PFSK-1 (cell line): Measurements from ENCODE around the gene SLC6A7.

Experiments
- FOXP2 ChIP-seq: optimal IDR thresholded peaks from 2 replicates; pipeline ENCODE3; 2011; ENCODE audit warnings: borderline replicate concordance, control low read depth, inconsistent platforms; ENCODE audit not compliant: insufficient read depth; ENCODE audit errors: extremely low read length, extremely low read depth
- POLR2AphosphoS5 ChIP-seq: IDR thresholded peaks from 2 replicates; pipeline ENCODE4 v1.6.1; 2012; ENCODE audit warnings: low read depth, mild to moderate bottlenecking, control low read depth, low read length, moderate library complexity
- REST ChIP-seq, 2 experiments: IDR thresholded peaks; 2 replicates each; pipeline versions ENCODE4 v1.6.1 to v1.8.0; 2011 to 2012; ENCODE audit warnings: low read depth in 2 of 2, low read length in 2 of 2, control low read depth in 1 of 2, inconsistent platforms in 1 of 2, mild to moderate bottlenecking in 1 of 2, moderate library complexity in 1 of 2; ENCODE audit not compliant: insufficient read depth in 1 of 2
- SIN3A ChIP-seq: IDR thresholded peaks from 2 replicates; pipeline ENCODE4 v1.6.1; 2012; ENCODE audit warnings: mild to moderate bottlenecking, low read length, moderate library complexity, borderline replicate concordance; ENCODE audit not compliant: insufficient read depth
- TAF1 ChIP-seq: IDR thresholded peaks from 2 replicates; pipeline ENCODE4 v1.6.1; 2012; ENCODE audit warnings: low read length, control low read depth, borderline replicate concordance; ENCODE audit not compliant: insufficient read depth

SLC6A7 gene

GRCh38 chr5:150181766-150182545, 7.9 kb upstream of the SLC6A7 start:
- TF ChIP-seq FOXP2 = no peak
- no peak for TF ChIP-seq POLR2AphosphoS5
- no peak for TF ChIP-seq REST (IDR thresholded peaks at IDR 0.05; ENCODE audit: insufficient read depth in 1 of 2, low read depth in 2 of 2, low read length in 2 of 2)
- TF ChIP-seq TAF1 = no peak
- TF ChIP-seq SIN3A = no peak

- no peak for TF ChIP-seq REST (IDR thresholded peaks at IDR 0.05; ENCODE audit: insufficient read depth in 1 of 2, low read depth in 2 of 2, low read length in 2 of 2)
Observed at GRCh38 chr5:150182774-150183173, 7.1 kb upstream of the SLC6A7 start.

GRCh38 chr5:150183436-150183835, 6.4 kb upstream of the SLC6A7 start:
- no peak for TF ChIP-seq REST (IDR thresholded peaks at IDR 0.05; ENCODE audit: insufficient read depth in 1 of 2, low read depth in 2 of 2, low read length in 2 of 2)
- no peak for TF ChIP-seq POLR2AphosphoS5
- no peak for TF ChIP-seq FOXP2
- TF ChIP-seq TAF1 = no peak
- no peak for TF ChIP-seq SIN3A

DNA sequence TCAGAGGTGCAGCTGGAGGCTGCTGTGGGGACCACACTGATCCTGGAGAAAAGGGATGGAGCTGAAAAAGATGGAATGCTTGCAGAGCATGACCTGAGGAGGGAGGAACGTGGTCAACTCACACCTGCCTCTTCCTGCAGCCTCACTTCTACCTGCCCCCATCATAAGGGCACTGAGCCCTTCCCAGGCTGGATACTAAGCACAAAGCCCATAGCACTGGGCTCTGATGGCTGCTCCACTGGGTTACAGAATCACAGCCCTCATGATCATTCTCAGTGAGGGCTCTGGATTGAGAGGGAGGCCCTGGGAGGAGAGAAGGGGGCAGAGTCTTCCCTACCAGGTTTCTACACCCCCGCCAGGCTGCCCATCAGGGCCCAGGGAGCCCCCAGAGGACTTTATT, 5.9 kb upstream of the SLC6A7 start:
- TF ChIP-seq TAF1 = no peak
- no peak for TF ChIP-seq SIN3A
- TF ChIP-seq REST (IDR thresholded peaks at IDR 0.05; ENCODE audit: insufficient read depth in 1 of 2, low read depth in 2 of 2, low read length in 2 of 2) = no peak
- no peak for TF ChIP-seq POLR2AphosphoS5
- no peak for TF ChIP-seq FOXP2
